ENCODE results near the gene TMEM98.
A peak's percentile ranks its signal among the peaks of the same experiment; 100 is the strongest.
"Not testable (repeated sequence)": the region's sequence is repeated elsewhere in the genome, so short reads cannot be mapped to it uniquely, and the experiment has no call there.

TMEM98 gene

GRCh38 chr17:32915245-32915644 lies 12.7 kb upstream of the TMEM98 start:
- no peak for DNase-seq

- DNase-seq = no peak
Observed at GRCh38 chr17:32916134-32916533, 11.8 kb upstream of the TMEM98 start.

- DNase-seq = no peak
Observed at GRCh38 chr17:32917081-32917480, 10.9 kb upstream of the TMEM98 start.

GRCh38 chr17:32917842-32918241 lies 10.1 kb upstream of the TMEM98 start:
- DNase-seq = no peak

- DNase-seq = not testable (repeated sequence)
Observed at GRCh38 chr17:32919876-32920275, 8.1 kb upstream of the TMEM98 start.

GRCh38 chr17:32920293-32920692 lies 7.7 kb upstream of the TMEM98 start:
- DNase-seq = no peak

- DNase-seq = no peak
Observed at GRCh38 chr17:32921017-32921416, 6.9 kb upstream of the TMEM98 start.

GRCh38 chr17:32923905-32924304 lies 4.0 kb upstream of the TMEM98 start:
- not testable (repeated sequence) for DNase-seq

- no peak for DNase-seq
Observed at GRCh38 chr17:32926183-32926582, 1.8 kb upstream of the TMEM98 start.

- DNase-seq = not testable (repeated sequence)
Observed at GRCh38 chr17:32926789-32927188, 1.2 kb upstream of the TMEM98 start.

GRCh38 chr17:32927201-32927723 lies 691 bp upstream of the TMEM98 start:
- no peak for DNase-seq

GRCh38 chr17:32928586-32929535 lies 908 bp downstream of the TMEM98 start:
- no peak for DNase-seq

GRCh38 chr17:32929588-32929987 lies 1.6 kb downstream of the TMEM98 start:
- no peak for DNase-seq

- DNase-seq = no peak
Observed at GRCh38 chr17:32930512-32930911, 2.6 kb downstream of the TMEM98 start.

GRCh38 chr17:32931686-32932085 lies 3.7 kb downstream of the TMEM98 start:
- DNase-seq = no peak

- no peak for DNase-seq
Observed at GRCh38 chr17:32933881-32934280, 5.9 kb downstream of the TMEM98 start.

GRCh38 chr17:32935726-32936125 lies 7.8 kb downstream of the TMEM98 start:
- no peak for DNase-seq

- no peak for DNase-seq
Observed at GRCh38 chr17:32936186-32936893, 8.4 kb downstream of the TMEM98 start.

- peak; percentile 70 for DNase-seq
Observed at GRCh38 chr17:32936894-32937500, 9.0 kb downstream of the TMEM98 start.

GRCh38 chr17:32940706-32941390 lies 12.9 kb downstream of the TMEM98 start:
- no peak for DNase-seq

GRCh38 chr17:32941419-32942032 lies 13.6 kb downstream of the TMEM98 start:
- DNase-seq = no peak

- DNase-seq = no peak
Observed at GRCh38 chr17:32943206-32943605, 15.3 kb downstream of the TMEM98 start.
